GM21529 (cell line): Measurements from ENCODE around the gene LRRC4C.

ENCODE experiments used
- ATAC-seq: cut with Tn5 transposase; IDR thresholded peaks from one replicate; pipeline ENCODE4 v1.9.1; 2021; ENCODE audit not compliant: unreplicated experiment

The LRRC4C gene

GRCh38 chr11:40302669-40303068, 1156.8 kb downstream of the LRRC4C start:
- no peak for ATAC-seq

GRCh38 chr11:40295466-40295865, 1164.0 kb downstream of the LRRC4C start:
- ATAC-seq: no peak

- ATAC-seq: no peak
Observed at GRCh38 chr11:40294741-40295140, 1164.7 kb downstream of the LRRC4C start.

GRCh38 chr11:40294349-40294735, 1165.1 kb downstream of the LRRC4C start:
- peak; percentile 11 for ATAC-seq

- peak; percentile 92 for ATAC-seq
Observed at GRCh38 chr11:40293655-40294348, 1165.7 kb downstream of the LRRC4C start.

- no peak for ATAC-seq
Observed at GRCh38 chr11:40292721-40293508, 1166.5 kb downstream of the LRRC4C start.

GRCh38 chr11:40291741-40292140, 1167.7 kb downstream of the LRRC4C start:
- no peak for ATAC-seq

GRCh38 chr11:40291329-40291728, 1168.1 kb downstream of the LRRC4C start:
- ATAC-seq: no peak

- ATAC-seq: no peak
Observed at GRCh38 chr11:40290171-40290631, 1169.3 kb downstream of the LRRC4C start.

- ATAC-seq: no peak
Observed at GRCh38 chr11:40289370-40289769, 1170.1 kb downstream of the LRRC4C start.

- ATAC-seq: no peak
Observed at GRCh38 chr11:40287916-40288803, 1171.3 kb downstream of the LRRC4C start.

- no peak for ATAC-seq
Observed at GRCh38 chr11:40286137-40286536, 1173.3 kb downstream of the LRRC4C start.

- no peak for ATAC-seq
Observed at GRCh38 chr11:40285558-40285957, 1173.9 kb downstream of the LRRC4C start.

GRCh38 chr11:40281052-40281580, 1178.3 kb downstream of the LRRC4C start:
- ATAC-seq: no peak

GRCh38 chr11:40280159-40281051, 1179.0 kb downstream of the LRRC4C start:
- ATAC-seq: no peak

GRCh38 chr11:40276960-40277359, 1182.5 kb downstream of the LRRC4C start:
- ATAC-seq: no peak

- no peak for ATAC-seq
Observed at GRCh38 chr11:40274017-40274416, 1185.4 kb downstream of the LRRC4C start.

- ATAC-seq: no peak
Observed at GRCh38 chr11:40273192-40273732, 1186.2 kb downstream of the LRRC4C start.

- ATAC-seq: no peak
Observed at GRCh38 chr11:40271361-40271760, 1188.1 kb downstream of the LRRC4C start.

GRCh38 chr11:40269865-40270264, 1189.6 kb downstream of the LRRC4C start:
- ATAC-seq: no peak
